ENCODE data around the gene NFKBIE.
A peak's percentile ranks its signal among the peaks of the same experiment; 100 is the strongest.

The NFKBIE gene

GRCh38 chr6:44226368-44227147 lies 38.8 kb downstream of the NFKBIE start:
- H3K36me3 ChIP-seq (replicated peaks; ENCODE audit: low read depth, low read length), result peaks cover 44% of the 10 kb centered on the region
- H3K9ac ChIP-seq (ENCODE audit: low read length), result peak overlapping the region; percentile 2; the same call in 1 of the 2 replicates
- no peaks in the 10 kb centered on the region for H3K9me3 ChIP-seq (ENCODE audit: insufficient read depth, low read length)
- H3K27ac ChIP-seq (ENCODE audit: low read length), result peak overlapping the region; percentile 36; the same call in 1 of the 2 replicates
- H3K4me1 ChIP-seq (ENCODE audit: low read length), result peaks cover 36% of the 10 kb centered on the region
- no peak overlapping the region for H2AFZ ChIP-seq (ENCODE audit: low read depth, low read length)
- H3K4me2 ChIP-seq (ENCODE audit: low read length), result peak overlapping the region; percentile 45
- H3K79me2 ChIP-seq (ENCODE audit: low read length), result peaks cover 57% of the 10 kb centered on the region
- H3K4me3 ChIP-seq (ENCODE audit: low read length), result peak overlapping the region; percentile 83; the same call in 1 of the 2 replicates
- no peaks in the 10 kb centered on the region for H3K27me3 ChIP-seq (ENCODE audit: low read depth, low read length)
- H4K20me1 ChIP-seq (ENCODE audit: insufficient read depth, low read length), result peaks cover 45% of the 10 kb centered on the region
- TF ChIP-seq EZH2phosphoT487 (IDR thresholded peaks at IDR 0.05; ENCODE audit: low read depth), result no peak
- TF ChIP-seq CTCF (IDR thresholded peaks at IDR 0.05; ENCODE audit: low read depth, low read length), result no peak

DNA sequence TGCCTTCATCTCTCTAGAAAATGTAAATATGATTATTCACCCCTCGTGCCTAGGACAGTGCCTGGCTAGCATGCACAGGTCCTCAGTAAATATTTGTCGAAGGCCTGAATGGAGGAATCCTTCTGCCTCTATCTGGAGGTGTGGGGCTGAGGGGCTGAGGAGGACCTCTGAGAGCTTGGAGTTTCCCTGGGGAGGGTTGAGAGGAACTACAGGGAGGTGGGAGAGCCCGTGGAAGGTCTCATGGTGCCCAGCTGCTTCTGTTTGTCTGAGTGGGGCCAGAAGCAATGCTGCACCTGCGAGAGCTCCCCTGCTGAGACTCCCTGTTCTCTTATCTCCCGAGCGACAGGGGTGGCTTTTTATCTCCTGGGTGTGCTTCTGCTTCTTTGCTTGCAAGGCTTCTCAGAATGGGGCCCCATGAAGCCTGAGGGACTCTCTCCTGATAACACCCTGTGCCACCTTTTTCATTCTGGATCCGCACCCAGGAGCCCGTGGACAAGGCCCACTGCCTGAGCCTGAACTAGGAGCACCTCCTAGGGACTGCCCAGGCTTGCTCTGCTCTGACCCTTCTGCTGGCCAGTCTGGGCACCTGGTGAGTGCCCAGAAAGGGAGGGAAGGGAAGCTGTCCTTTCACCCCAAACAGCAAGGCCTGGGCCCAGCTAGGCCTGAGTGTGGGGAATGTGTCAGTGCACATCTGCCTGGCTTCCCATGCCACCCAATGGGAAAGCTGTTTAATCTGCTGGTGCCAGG lies 39.6 kb downstream of the NFKBIE start:
- Histone ChIP-seq H3K79me2 (ENCODE audit: low read length) (peaks cover 57% of the 10 kb centered on the region), H3K4me3 (ENCODE audit: low read length) (peak overlapping the region; percentile 83; the same call in 1 of the 2 replicates), H4K20me1 (ENCODE audit: insufficient read depth, low read length) (peaks cover 45% of the 10 kb centered on the region), H3K9ac (ENCODE audit: low read length) (peak overlapping the region; percentile 2; the same call in 1 of the 2 replicates), H3K4me2 (ENCODE audit: low read length) (peak overlapping the region; percentile 45), H3K27me3 (ENCODE audit: low read depth, low read length) (no peaks in the 10 kb centered on the region), H3K27ac (ENCODE audit: low read length) (peak overlapping the region; percentile 36), H2AFZ (ENCODE audit: low read depth, low read length) (no peak overlapping the region), H3K9me3 (ENCODE audit: insufficient read depth, low read length) (no peaks in the 10 kb centered on the region), H3K36me3 (replicated peaks; ENCODE audit: low read depth, low read length) (peaks cover 41% of the 10 kb centered on the region), H3K4me1 (ENCODE audit: low read length) (peaks cover 44% of the 10 kb centered on the region)
- TF ChIP-seq EZH2phosphoT487 (IDR thresholded peaks at IDR 0.05; ENCODE audit: low read depth), result no peak
- TF ChIP-seq CTCF (IDR thresholded peaks at IDR 0.05; ENCODE audit: low read depth, low read length), result no peak

DNA sequence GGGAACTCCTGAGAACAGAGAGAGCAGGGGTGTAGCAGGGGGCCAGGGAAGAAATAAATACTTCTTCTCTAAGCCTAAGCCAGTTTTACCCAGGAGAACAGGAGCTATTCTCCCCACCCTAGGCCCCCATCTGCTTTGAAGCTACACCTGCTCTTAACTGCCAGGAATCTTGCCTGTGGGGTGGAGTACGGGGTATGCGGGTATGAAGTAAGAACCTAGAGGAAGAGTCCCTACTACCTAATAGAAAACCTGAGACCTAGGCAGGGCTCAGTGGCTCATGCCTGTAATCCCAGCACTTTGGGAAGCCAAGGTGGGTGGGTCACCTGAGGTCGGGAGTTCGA lies 40.4 kb downstream of the NFKBIE start:
- no peak for TF ChIP-seq CTCF (IDR thresholded peaks at IDR 0.05; ENCODE audit: low read depth, low read length)
- no peak for TF ChIP-seq EZH2phosphoT487 (IDR thresholded peaks at IDR 0.05; ENCODE audit: low read depth)
- peaks cover 45% of the 10 kb centered on the region for H4K20me1 ChIP-seq (ENCODE audit: insufficient read depth, low read length)
- peak overlapping the region; percentile 96 for H3K4me2 ChIP-seq (ENCODE audit: low read length)
- H3K27me3 ChIP-seq (ENCODE audit: low read depth, low read length), result no peaks in the 10 kb centered on the region
- peak overlapping the region; percentile 79 for H3K9ac ChIP-seq (ENCODE audit: low read length)
- H3K9me3 ChIP-seq (ENCODE audit: insufficient read depth, low read length), result no peaks in the 10 kb centered on the region
- H3K79me2 ChIP-seq (ENCODE audit: low read length), result peaks cover 57% of the 10 kb centered on the region
- H3K27ac ChIP-seq (ENCODE audit: low read length), result peak overlapping the region; percentile 49; the same call in 1 of the 2 replicates
- no peak overlapping the region for H2AFZ ChIP-seq (ENCODE audit: low read depth, low read length)
- H3K4me3 ChIP-seq (ENCODE audit: low read length), result peak overlapping the region; percentile 83
- H3K4me1 ChIP-seq (ENCODE audit: low read length), result peaks cover 48% of the 10 kb centered on the region
- peaks cover 33% of the 10 kb centered on the region for H3K36me3 ChIP-seq (replicated peaks; ENCODE audit: low read depth, low read length)
